HepG2 (cell line): ENCODE results near the gene HIVEP2. TPM values are rescaled to one million over a fixed set of nuclear protein-coding genes. Genes with fewer than 3 reads are reported as not detected.

Experiments used
- ATAC-seq: fragments of 200-7000 bp; cut with Tn5 transposase; 3 replicates; pipeline ENCODE4 v1.9.1; 2020; ENCODE audit warnings: mild to moderate bottlenecking, moderate library complexity
- BruUV-seq: library from RNA; stranded (reverse); fragments of 400-500 nt; replicated peaks from 2 replicates; lab custom pipeline; 2021; lab: Mats Ljungman, UMichigan
- CTCF ChIA-PET: fragments of 300-600 bp; formaldehyde crosslinking; extraction: SDS; loops from one replicate; lab custom pipeline; 2021; ENCODE audit warnings: low total read pairs, inconsistent platforms, low intra/inter-chr PET ratio; lab: Yijun Ruan, JAX
- POLR2A ChIA-PET: fragments of 350-600 bp; sonication (Branson Sonifier 250); formaldehyde crosslinking; loops from one replicate; lab custom pipeline; 2020; ENCODE audit warnings: antibody characterized with exemption, inconsistent platforms; lab: Yijun Ruan, JAX
- DNase-seq: peaks from one replicate; pipeline ENCODE4 v3.0.0-alpha.2; 2015; ENCODE audit warnings: low spot score
- FAIRE-seq: peaks from 3 replicates; lab custom pipeline; 2011; peaks lifted over from hg19 to GRCh38; lab: Jason Lieb, UNC
- H2AFZ ChIP-seq: one replicate; pipeline ENCODE4 v1.6.1; 2011; ENCODE audit warnings: low read length, inconsistent platforms
- H3K27ac ChIP-seq: fragments of 300-600 bp; 3 replicates; pipeline ENCODE4 v1.8.0; 2011; ENCODE audit warnings: mixed run types, mild to moderate bottlenecking, mixed read lengths, low read length, inconsistent platforms; ENCODE audit not compliant: insufficient read depth; ENCODE audit errors: extremely low read length
- H3K27me3 ChIP-seq, 2 experiments: fragments of 200-600 bp in 1 of 2; 2 replicates in 1 of 2; 3 replicates in 1 of 2; pipeline versions ENCODE4 v1.6.0 to v1.8.0; 2011; ENCODE audit warnings: low read length in 2 of 2, mild to moderate bottlenecking in 2 of 2, moderate library complexity in 2 of 2, inconsistent platforms in 1 of 2; ENCODE audit not compliant: insufficient read depth in 2 of 2, control insufficient read depth in 1 of 2
- H3K36me3 ChIP-seq, 2 experiments: fragments of 200-600 bp in 1 of 2; replicated peaks in 1 of 2; 2 replicates in 1 of 2; 3 replicates in 1 of 2; pipeline versions ENCODE4 v1.5.1 to v1.8.0; 2011; ENCODE audit warnings: low read length in 2 of 2, inconsistent platforms in 1 of 2; ENCODE audit not compliant: insufficient read depth in 2 of 2, control insufficient read depth in 1 of 2
- H3K4me1 ChIP-seq: 2 replicates; pipeline ENCODE4 v1.5.1; 2012; ENCODE audit warnings: low read length, inconsistent platforms; ENCODE audit not compliant: insufficient read depth
- H3K4me2 ChIP-seq: 2 replicates; pipeline ENCODE4 v1.6.0; 2011; ENCODE audit warnings: low read depth, low read length, inconsistent platforms
- H3K4me3 ChIP-seq, 3 experiments: fragments of 200-600 bp in 1 of 3; sonication (generic), shearing (Covaris generic) in 1 of 3; replicated peaks in 1 of 3; 2 replicates each; pipeline ENCODE4 v1.5.1; 2011 to 2016; ENCODE audit warnings: low read length in 3 of 3, inconsistent platforms in 2 of 3, low read depth in 2 of 3, mild to moderate bottlenecking in 2 of 3, control low read depth in 1 of 3, mixed read lengths in 1 of 3; ENCODE audit not compliant: insufficient read depth in 1 of 3
- H3K79me2 ChIP-seq: one replicate; pipeline ENCODE4 v1.6.1; 2011; ENCODE audit warnings: low read length, inconsistent platforms; ENCODE audit not compliant: insufficient read depth
- H3K9ac ChIP-seq: 2 replicates; pipeline ENCODE4 v1.6.0; 2011; ENCODE audit warnings: mild to moderate bottlenecking, low read depth, low read length, inconsistent platforms; ENCODE audit not compliant: insufficient read depth
- H3K9me3 ChIP-seq: 2 replicates; pipeline ENCODE4 v1.5.1; 2012; ENCODE audit warnings: mild to moderate bottlenecking, low read length
- H4K20me1 ChIP-seq: 2 replicates; pipeline ENCODE4 v1.6.0; 2011; ENCODE audit warnings: inconsistent platforms, mild to moderate bottlenecking, low read length, moderate library complexity; ENCODE audit not compliant: insufficient read depth
- ATF7 ChIP-seq, 2 experiments: fragments of 450-650 bp in 1 of 2; sonication (generic) in 1 of 2; formaldehyde crosslinking in 1 of 2; IDR thresholded peaks; 2 replicates each; pipeline versions ENCODE4 v1.4.0 to v1.6.1; 2016 to 2020; ENCODE audit warnings: antibody characterized with exemption in 1 of 2, mild to moderate bottlenecking in 1 of 2, missing genetic modification reagents in 1 of 2
- CREB1 ChIP-seq, 2 experiments: fragments of 450-650 bp in 1 of 2; IDR thresholded peaks; 2 replicates each; pipeline ENCODE4 v1.6.1; 2016 to 2017; ENCODE audit warnings: control low read depth in 1 of 2, mild to moderate bottlenecking in 1 of 2, missing compliant biosample characterization in 1 of 2, missing genetic modification characterization in 1 of 2
- MIXL1 ChIP-seq: IDR thresholded peaks from 2 replicates; pipeline ENCODE4 v1.6.1; 2016
- MXD4 ChIP-seq: IDR thresholded peaks from 2 replicates; pipeline ENCODE4 v1.6.1; 2016; ENCODE audit warnings: mild to moderate bottlenecking, missing biosample characterization, missing genetic modification reagents
- SAP130 ChIP-seq: IDR thresholded peaks from 2 replicates; pipeline ENCODE4 v1.6.1; 2016; ENCODE audit warnings: low read depth
- TCF7 ChIP-seq: sonication (generic); IDR thresholded peaks from 2 replicates; pipeline ENCODE4 v1.6.1; 2016; ENCODE audit warnings: antibody characterized with exemption, low read depth
- TGIF2 ChIP-seq: IDR thresholded peaks from 2 replicates; pipeline ENCODE4 v1.6.1; 2016; ENCODE audit warnings: control low read depth, missing compliant biosample characterization
- ZFYVE20 ChIP-seq: sonication (generic); formaldehyde crosslinking; IDR thresholded peaks from 2 replicates; pipeline ENCODE4 v1.8.0; 2023; ENCODE audit warnings: low read depth, mild to moderate bottlenecking, moderate library complexity, missing genetic modification reagents, borderline replicate concordance
- ZNF782 ChIP-seq: sonication (generic); formaldehyde crosslinking; IDR thresholded peaks from 2 replicates; pipeline ENCODE4 v1.4.0; 2020; ENCODE audit warnings: missing genetic modification reagents, mild to moderate bottlenecking, borderline replicate concordance
- ZNF850 ChIP-seq: sonication (generic); formaldehyde crosslinking; conservative IDR thresholded peaks from 2 replicates; pipeline ENCODE4 v1.9.0; 2021; ENCODE audit warnings: mild to moderate bottlenecking, missing genetic modification reagents
- ZNF883 ChIP-seq: sonication (generic); formaldehyde crosslinking; IDR thresholded peaks from 2 replicates; pipeline ENCODE4 v1.5.1; 2020; ENCODE audit warnings: mild to moderate bottlenecking, missing genetic modification reagents; ENCODE audit errors: not compliant biosample characterization
- WGBS: methylation state at CpG from one replicate; pipeline ENCODE4 v1.1.6; 2017; ENCODE audit warnings: low lambda C conversion rate; 5-methylcytosine and 5-hydroxymethylcytosine counted together
- in situ Hi-C: cut with HindIII; loops from 2 replicates; pipeline ENCODE4 v1.10.0; 2017; ENCODE audit warnings: low pct_unique_long_range_greater_than_20kb; ENCODE audit not compliant: extremely low pct_ligation_motif_present
- intact Hi-C: fragments of 100-400 bp; cut with micrococcal nuclease; formaldehyde crosslinking; loops from one replicate; pipeline ENCODE4 v1.10.0; 2022; ENCODE audit not compliant: unreplicated experiment
- polyA plus RNA-seq, 8 experiments: library from polyadenylated mRNA; depleted of rRNA in 3 of 8; stranded (reverse) in 7 of 8; unstranded in 1 of 8; fragments of >200 nt; fragmentation: Illumina TruSeq in 4 of 8; extraction: Trizol in 4 of 8; gene quantifications; 2 replicates each; pipeline versions ENCODE4 v1.2.1 to v1.2.3, GENCODE V29; 2011 to 2016; ENCODE audit warnings: low read depth in 4 of 8, missing spikeins in 1 of 8, mixed read lengths in 1 of 8; ENCODE audit not compliant: insufficient read depth in 1 of 8
- total RNA-seq, 5 experiments: library from RNA; depleted of rRNA; stranded (reverse); fragments of >200 nt; fragmentation: Illumina TruSeq; extraction: Trizol; gene quantifications; 2 replicates each; pipeline ENCODE4 v1.2.3, GENCODE V29; 2016; ENCODE audit warnings: low read depth in 1 of 5
- TF ChIP-seq, protein P1 (sequence below): IDR thresholded peaks from 2 replicates; pipeline ENCODE4 v1.6.1; 2016; ENCODE audit warnings: low read depth
- TF ChIP-seq, protein P2 (sequence below): sonication (generic); IDR thresholded peaks from 2 replicates; pipeline ENCODE4 v1.6.1; 2016; ENCODE audit warnings: low read depth, borderline replicate concordance
- TF ChIP-seq, protein P3 (sequence below): sonication (generic); formaldehyde crosslinking; IDR thresholded peaks from 2 replicates; pipeline ENCODE4 v1.8.0; 2022; ENCODE audit warnings: mild to moderate bottlenecking, missing genetic modification reagents
- TF ChIP-seq, protein P4 (sequence below): sonication (generic); formaldehyde crosslinking; IDR thresholded peaks from 2 replicates; pipeline ENCODE4 v1.9.0; 2021; ENCODE audit warnings: missing genetic modification reagents, mild to moderate bottlenecking, borderline replicate concordance

Gene HIVEP2
- total and polyA plus RNA-seq, 2 of the 13 experiments (the other 11 are each of a cell fraction or from before 2014, with no cell fraction given): 3.4 to 12.9 TPM

DNA sequence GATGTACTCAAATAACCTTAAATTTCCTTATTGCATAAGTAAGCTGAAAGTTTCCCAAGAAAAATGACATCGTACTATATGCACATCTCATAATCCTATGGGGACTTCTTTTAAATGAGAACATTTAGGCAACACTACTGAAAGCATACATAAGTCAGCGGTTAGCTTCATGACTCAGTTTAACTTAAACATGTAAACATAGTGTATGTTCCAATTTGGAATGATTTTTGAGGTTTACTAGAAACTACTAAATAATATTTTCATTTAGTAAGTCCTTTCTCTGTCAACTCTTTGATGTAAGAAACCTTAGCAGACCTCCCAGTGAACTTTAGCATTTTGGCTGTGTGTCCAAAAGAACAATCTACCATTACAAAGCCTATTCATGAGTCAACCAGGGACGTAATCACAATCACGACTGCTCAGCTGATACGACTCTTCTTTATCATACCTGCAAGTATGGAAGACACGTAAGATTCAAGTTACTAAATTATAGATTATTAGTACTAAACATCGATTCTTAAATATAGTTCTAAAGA, 19.3 kb downstream of the HIVEP2 start (continued):
- TF ChIP-seq, protein P1, sequence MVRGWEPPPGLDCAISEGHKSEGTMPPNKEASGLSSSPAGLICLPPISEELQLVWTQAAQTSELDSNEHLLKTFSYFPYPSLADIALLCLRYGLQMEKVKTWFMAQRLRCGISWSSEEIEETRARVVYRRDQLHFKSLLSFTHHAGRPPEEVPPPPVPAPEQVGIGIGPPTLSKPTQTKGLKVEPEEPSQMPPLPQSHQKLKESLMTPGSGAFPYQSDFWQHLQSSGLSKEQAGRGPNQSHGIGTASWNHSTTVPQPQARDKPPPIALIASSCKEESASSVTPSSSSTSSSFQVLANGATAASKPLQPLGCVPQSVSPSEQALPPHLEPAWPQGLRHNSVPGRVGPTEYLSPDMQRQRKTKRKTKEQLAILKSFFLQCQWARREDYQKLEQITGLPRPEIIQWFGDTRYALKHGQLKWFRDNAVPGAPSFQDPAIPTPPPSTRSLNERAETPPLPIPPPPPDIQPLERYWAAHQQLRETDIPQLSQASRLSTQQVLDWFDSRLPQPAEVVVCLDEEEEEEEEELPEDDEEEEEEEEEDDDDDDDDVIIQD: peak; percentile 81; the same call in 1 of the 2 replicates
- TF ChIP-seq, protein P2, sequence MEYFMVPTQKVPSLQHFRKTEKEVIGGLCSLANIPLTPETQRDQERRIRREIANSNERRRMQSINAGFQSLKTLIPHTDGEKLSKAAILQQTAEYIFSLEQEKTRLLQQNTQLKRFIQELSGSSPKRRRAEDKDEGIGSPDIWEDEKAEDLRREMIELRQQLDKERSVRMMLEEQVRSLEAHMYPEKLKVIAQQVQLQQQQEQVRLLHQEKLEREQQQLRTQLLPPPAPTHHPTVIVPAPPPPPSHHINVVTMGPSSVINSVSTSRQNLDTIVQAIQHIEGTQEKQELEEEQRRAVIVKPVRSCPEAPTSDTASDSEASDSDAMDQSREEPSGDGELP: peak; percentile 95

DNA sequence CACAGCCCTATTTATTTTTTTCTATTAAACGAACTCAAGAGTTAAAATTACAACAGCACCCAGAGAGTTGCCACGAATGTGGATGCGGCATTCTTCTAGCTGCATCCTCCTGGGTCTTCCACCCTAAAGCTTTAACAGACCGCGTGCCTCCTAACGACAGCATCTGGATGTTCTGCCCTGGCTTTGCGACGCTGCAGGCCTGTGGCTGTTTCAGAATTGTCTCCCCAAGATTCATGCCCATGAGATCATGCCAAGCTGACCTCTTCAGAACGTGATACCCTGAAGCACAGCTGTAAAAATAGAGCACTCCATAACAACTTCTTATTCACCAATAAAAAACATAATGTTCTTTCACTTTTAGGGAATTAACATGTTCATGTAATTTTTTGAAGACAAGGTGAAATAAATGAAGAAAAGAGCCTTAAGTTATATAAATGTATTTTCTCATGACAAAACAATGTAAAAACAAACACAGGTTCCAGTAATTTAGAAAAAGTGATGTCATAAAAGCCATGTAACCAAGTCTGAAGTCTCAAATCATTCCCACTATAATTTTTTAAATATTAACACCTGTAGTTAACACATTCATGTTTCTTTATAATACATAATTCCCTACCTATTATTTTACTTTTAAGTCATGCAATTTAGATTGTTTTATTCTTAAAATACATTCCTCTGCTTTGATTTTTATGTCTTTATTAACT, 26.5 kb downstream of the HIVEP2 start:
- ChIA-PET POLR2A (no interaction called here), CTCF (no interaction called here)
- no peak overlapping the region for H3K4me2 ChIP-seq
- no peaks in the 10 kb centered on the region; the same call in 1 of the 2 replicates for H4K20me1 ChIP-seq
- no peaks in the 10 kb centered on the region for H3K9me3 ChIP-seq
- in situ Hi-C loops (no loop called here), intact Hi-C loops (no loop called here)
- TF ChIP-seq MIXL1 (CRISPR knock-in tag): no peak
- TF ChIP-seq, protein P3, sequence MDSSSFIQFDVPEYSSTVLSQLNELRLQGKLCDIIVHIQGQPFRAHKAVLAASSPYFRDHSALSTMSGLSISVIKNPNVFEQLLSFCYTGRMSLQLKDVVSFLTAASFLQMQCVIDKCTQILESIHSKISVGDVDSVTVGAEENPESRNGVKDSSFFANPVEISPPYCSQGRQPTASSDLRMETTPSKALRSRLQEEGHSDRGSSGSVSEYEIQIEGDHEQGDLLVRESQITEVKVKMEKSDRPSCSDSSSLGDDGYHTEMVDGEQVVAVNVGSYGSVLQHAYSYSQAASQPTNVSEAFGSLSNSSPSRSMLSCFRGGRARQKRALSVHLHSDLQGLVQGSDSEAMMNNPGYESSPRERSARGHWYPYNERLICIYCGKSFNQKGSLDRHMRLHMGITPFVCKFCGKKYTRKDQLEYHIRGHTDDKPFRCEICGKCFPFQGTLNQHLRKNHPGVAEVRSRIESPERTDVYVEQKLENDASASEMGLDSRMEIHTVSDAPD (CRISPR knock-in tag): no peak
- no peak for TF ChIP-seq TCF7
- TF ChIP-seq ZFYVE20 (CRISPR knock-in tag): no peak
- TF ChIP-seq ZNF850 (CRISPR knock-in tag): no peak
- TF ChIP-seq MXD4 (CRISPR knock-in tag): no peak
- no peak for TF ChIP-seq ZNF782 (CRISPR knock-in tag)
- TF ChIP-seq, protein P4, sequence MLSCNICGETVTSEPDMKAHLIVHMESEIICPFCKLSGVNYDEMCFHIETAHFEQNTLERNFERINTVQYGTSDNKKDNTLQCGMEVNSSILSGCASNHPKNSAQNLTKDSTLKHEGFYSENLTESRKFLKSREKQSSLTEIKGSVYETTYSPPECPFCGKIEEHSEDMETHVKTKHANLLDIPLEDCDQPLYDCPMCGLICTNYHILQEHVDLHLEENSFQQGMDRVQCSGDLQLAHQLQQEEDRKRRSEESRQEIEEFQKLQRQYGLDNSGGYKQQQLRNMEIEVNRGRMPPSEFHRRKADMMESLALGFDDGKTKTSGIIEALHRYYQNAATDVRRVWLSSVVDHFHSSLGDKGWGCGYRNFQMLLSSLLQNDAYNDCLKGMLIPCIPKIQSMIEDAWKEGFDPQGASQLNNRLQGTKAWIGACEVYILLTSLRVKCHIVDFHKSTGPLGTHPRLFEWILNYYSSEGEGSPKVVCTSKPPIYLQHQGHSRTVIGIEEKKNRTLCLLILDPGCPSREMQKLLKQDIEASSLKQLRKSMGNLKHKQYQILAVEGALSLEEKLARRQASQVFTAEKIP (CRISPR knock-in tag): no peak
- TF ChIP-seq SAP130 (CRISPR knock-in tag): no peak
- TF ChIP-seq TGIF2 (CRISPR knock-in tag): no peak
- TF ChIP-seq ZNF883: no peak
- 0 out of 2 replicates have a peak, but pooled peaks have one; percentile 4 for TF ChIP-seq CREB1 (IDR thresholded peaks at IDR 0.05)
- TF ChIP-seq CREB1 (CRISPR knock-in tag; IDR thresholded peaks at IDR 0.05): no peak
- TF ChIP-seq ATF7 (IDR thresholded peaks at IDR 0.05): peak; percentile 59; the same call in 1 of the 2 replicates
- no peak for TF ChIP-seq ATF7 (CRISPR knock-in tag; IDR thresholded peaks at IDR 0.05)
- H3K27ac ChIP-seq: no peak overlapping the region
- H3K79me2 ChIP-seq: no peaks in the 10 kb centered on the region
- FAIRE-seq (no peak), DNase-seq (no peak), ATAC-seq (no peak)
- no peaks in the 10 kb centered on the region for H3K27me3 ChIP-seq
- no peak overlapping the region for H3K9ac ChIP-seq
- BruUV-seq: no TSS peak
- H2AFZ ChIP-seq: no peak overlapping the region
- H3K4me3 ChIP-seq: no peak overlapping the region
- WGBS: 88% methylated on average over 9 of the region's 9 CpGs
- H3K36me3 ChIP-seq: no peaks in the 10 kb centered on the region; a peak in 1 of 5 replicates
- no peaks in the 10 kb centered on the region for H3K4me1 ChIP-seq
